ENCODE results near the gene ATXN7. TPM values are rescaled to one million over a fixed set of nuclear protein-coding genes. Genes with fewer than 3 reads are reported as not detected.

The ATXN7 gene
- total RNA-seq, 3 donors from 2014 or later = 37.4 to 56.2 (median 47.9) TPM

GRCh38 chr3:64048631-64049061 is 185.0 kb downstream of the ATXN7 start:
- intact Hi-C loops (cut with DNase I; ENCODE audit: low total_unique reads) = no loop called here
- no peak for DNase-seq (ENCODE audit: low spot score in 2 of 2)
- H3K36me3 ChIP-seq = no peaks in the 10 kb centered on the region
- H3K4me1 ChIP-seq = no peaks in the 10 kb centered on the region
- H3K9me3 ChIP-seq = no peaks in the 10 kb centered on the region
- H3K27ac ChIP-seq = no peak overlapping the region
- TF ChIP-seq POLR2A (IDR thresholded peaks at IDR 0.05) (no peak), CTCF (IDR thresholded peaks at IDR 0.05) (no peak), POLR2AphosphoS5 (IDR thresholded peaks at IDR 0.05) (no peak)
- H3K27me3 ChIP-seq = no peaks in the 10 kb centered on the region
- H3K4me3 ChIP-seq = no peak overlapping the region

DNA sequence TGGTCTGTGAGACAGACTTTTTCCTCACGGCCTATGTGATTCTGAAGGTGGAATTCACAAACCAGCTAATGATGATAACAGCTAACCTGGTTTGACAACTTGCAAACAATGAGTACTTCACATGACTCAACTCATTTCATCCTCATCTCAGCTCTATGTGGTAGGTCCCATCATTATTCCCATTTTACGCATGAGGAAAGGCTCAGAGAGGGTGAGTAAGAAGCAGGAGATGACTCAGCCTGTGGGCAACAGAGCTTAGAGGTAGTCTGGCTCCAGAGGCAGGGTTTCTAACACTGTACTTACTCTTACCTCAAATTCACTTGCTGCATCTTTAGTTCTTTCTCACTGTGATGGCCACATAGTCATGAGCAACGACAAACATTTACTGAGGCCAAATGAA is 185.5 kb downstream of the ATXN7 start:
- Histone ChIP-seq H3K36me3 (no peaks in the 10 kb centered on the region), H3K27ac (no peak overlapping the region), H3K9me3 (no peaks in the 10 kb centered on the region), H3K27me3 (no peaks in the 10 kb centered on the region), H3K4me3 (no peak overlapping the region), H3K4me1 (no peaks in the 10 kb centered on the region)
- no peak for DNase-seq (ENCODE audit: low spot score in 2 of 2)
- TF ChIP-seq POLR2A (IDR thresholded peaks at IDR 0.05) = no peak
- no peak for TF ChIP-seq CTCF (IDR thresholded peaks at IDR 0.05)
- TF ChIP-seq POLR2AphosphoS5 (IDR thresholded peaks at IDR 0.05) = no peak
- intact Hi-C loops (cut with DNase I; ENCODE audit: low total_unique reads) = no loop called here

DNA sequence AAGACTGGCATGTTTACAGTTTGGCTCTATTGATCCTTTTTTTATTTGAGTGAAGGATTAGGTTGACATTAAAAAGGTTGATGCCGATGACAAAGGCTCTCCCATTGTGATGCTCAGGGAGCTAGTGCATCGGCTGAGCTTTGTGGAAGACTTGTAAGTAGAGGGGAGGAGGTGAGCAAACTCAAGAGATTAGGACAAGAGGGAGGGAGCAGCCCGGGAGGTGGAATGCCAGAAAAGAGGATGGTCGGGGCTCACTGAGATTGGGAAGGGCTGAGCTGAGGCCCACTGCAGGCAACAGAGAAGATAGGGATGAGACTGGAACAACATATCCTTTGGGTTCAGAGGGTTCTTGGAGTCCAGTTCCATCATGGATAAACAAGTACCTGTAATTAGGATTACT is 186.2 kb downstream of the ATXN7 start:
- H3K4me1 ChIP-seq = no peaks in the 10 kb centered on the region
- H3K36me3 ChIP-seq = no peaks in the 10 kb centered on the region
- H3K4me3 ChIP-seq = no peak overlapping the region
- intact Hi-C loops (cut with DNase I; ENCODE audit: low total_unique reads) = no loop called here
- H3K27ac ChIP-seq = no peak overlapping the region
- no peaks in the 10 kb centered on the region for H3K9me3 ChIP-seq
- no peak for DNase-seq (ENCODE audit: low spot score in 2 of 2)
- no peak for TF ChIP-seq POLR2AphosphoS5 (IDR thresholded peaks at IDR 0.05)
- no peak for TF ChIP-seq POLR2A (IDR thresholded peaks at IDR 0.05)
- no peak for TF ChIP-seq CTCF (IDR thresholded peaks at IDR 0.05)
- no peaks in the 10 kb centered on the region for H3K27me3 ChIP-seq

Other genes starting within 250 kb of the ATXN7 start
- gene SNTN, start 211.2 kb upstream of the ATXN7 start, total RNA-seq = not detected
- gene C3orf49, start 44.6 kb upstream of the ATXN7 start, total RNA-seq = not detected
- gene THOC7, start 62 bp upstream of the ATXN7 start, total RNA-seq = 10 to 100 TPM; 61.9 to 62.9 (median 62.2) TPM
- not detected for gene SCAANT1, start 48.5 kb downstream of the ATXN7 start, total RNA-seq
- gene PSMD6, start 159.6 kb downstream of the ATXN7 start, total RNA-seq = 10 to 100 TPM; 60.9 to 74.7 (median 69.8) TPM

All from breast epithelium (tissue), 4 donors.